Posterior cingulate gyrus (tissue), 11 donors: ENCODE measurements around the gene PRKRIP1.

Experiments
- DNase-seq, 10 donors: peaks; one replicate each; pipeline versions ENCODE4 v3.0.0 to v3.0.0-alpha.2; 2020 to 2021; ENCODE audit warnings: mixed read lengths in 3 of 10
- intact Hi-C: fragments of 100-400 bp; cut with DNase I; formaldehyde crosslinking; loops from one replicate; pipeline ENCODE4 v1.15.1; 2023

PRKRIP1 gene

GRCh38 chr7:102426268-102427018 is 30.3 kb downstream of the PRKRIP1 start:
- peak in 1 of 10 donors; percentile 75 for DNase-seq
- intact Hi-C loops, result no loop called here

DNA sequence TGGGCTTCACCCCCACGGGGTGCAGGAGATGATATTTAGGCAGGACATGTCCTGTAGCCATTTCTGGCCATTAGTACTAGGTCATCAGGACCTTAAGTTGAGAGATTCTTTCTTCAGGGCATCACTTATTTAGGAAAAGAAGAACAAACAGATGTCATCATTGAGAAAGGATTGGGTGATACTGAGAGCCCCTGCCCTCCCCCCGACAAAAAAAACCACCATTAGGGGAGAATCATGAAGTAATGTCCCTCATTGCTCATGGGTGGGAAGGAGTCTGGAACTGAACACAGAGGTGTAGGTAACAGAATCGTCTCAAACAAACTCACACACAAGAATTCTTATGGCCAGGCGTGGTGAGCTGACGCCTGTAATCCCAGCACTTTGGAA is 30.8 kb downstream of the PRKRIP1 start:
- DNase-seq, result no peak

DNA sequence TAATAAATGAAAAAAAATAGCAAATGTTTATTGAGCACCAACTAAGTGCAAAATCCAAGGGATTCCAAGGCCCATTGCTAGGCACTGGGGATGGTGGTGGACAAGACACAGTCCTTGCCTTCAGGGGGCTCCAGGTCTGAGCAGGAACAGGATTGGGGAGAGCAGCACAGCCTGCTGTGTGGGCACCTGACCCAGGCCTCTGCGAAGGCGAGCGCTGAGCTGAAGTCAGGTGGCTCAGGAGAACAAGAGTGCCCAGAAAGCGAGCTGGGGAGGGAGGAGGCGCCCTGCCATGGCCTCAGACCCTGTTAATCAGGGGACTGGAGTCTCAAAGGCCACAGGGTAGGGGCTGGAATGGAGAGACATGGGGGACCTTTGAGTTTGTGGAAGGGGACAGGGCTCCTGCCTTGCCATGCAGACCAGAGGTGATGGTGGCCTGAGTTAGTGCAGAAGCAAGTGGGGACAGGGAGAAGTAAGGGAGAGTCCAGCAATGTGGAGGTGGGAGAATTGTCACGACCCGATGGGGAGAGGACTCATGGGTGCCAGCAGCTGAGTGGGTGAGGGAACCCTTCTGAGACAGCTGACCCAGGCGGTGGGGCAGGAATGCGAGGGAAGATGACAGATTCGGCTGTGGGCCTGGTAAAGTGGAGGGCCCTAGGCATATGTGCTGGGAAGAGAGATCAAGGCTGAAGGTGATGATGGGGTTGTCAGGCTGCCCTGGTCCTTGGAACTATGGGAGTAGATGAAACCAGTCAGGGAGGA is 33.2 kb downstream of the PRKRIP1 start:
- intact Hi-C loops, result no loop called here

More for the DNA sequence above, 30.8 kb downstream of the PRKRIP1 start:
- intact Hi-C loops, result no loop called here

DNA sequence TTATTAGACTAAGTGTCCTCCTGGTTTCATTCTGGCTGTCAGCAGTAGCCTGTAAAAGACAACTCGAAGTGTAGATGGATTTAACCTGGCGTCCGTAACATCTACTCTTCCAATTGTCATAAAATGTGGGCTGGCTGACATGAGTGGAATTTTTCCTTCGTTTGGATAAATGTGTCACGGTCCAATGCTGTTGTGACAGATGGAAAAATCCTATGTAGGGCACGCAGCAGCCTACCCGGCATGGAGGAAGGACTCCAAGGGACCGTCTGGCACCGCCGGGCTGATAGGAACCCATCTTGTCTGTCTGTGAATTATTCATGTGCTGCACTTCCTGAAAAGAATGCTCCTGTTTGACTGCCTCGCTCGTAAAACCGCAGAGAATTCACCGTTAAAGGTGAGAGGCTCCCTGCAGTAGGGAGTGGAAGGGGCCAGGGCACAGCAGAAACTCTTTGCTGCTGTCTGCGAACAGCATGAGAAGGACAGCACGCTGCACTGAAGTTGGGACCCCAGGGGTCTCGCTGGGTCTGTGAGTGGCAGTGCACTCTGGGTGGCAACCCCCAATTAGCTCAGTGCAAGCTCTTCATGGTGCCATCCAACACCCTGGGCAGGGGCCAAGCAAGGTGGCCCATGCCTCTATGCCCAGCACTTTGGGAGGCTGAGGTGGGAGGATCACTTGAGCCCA is 35.6 kb downstream of the PRKRIP1 start:
- intact Hi-C loops, result no loop called here
- peak in 8 of 10 donors; percentile 63 to 96 (median 82) for DNase-seq

More for the DNA sequence above, 33.2 kb downstream of the PRKRIP1 start:
- peak in 1 of 10 donors; percentile 62 for DNase-seq

GRCh38 chr7:102432442-102433218 is 36.5 kb downstream of the PRKRIP1 start:
- intact Hi-C loops, result no loop called here
- no peak for DNase-seq

DNA sequence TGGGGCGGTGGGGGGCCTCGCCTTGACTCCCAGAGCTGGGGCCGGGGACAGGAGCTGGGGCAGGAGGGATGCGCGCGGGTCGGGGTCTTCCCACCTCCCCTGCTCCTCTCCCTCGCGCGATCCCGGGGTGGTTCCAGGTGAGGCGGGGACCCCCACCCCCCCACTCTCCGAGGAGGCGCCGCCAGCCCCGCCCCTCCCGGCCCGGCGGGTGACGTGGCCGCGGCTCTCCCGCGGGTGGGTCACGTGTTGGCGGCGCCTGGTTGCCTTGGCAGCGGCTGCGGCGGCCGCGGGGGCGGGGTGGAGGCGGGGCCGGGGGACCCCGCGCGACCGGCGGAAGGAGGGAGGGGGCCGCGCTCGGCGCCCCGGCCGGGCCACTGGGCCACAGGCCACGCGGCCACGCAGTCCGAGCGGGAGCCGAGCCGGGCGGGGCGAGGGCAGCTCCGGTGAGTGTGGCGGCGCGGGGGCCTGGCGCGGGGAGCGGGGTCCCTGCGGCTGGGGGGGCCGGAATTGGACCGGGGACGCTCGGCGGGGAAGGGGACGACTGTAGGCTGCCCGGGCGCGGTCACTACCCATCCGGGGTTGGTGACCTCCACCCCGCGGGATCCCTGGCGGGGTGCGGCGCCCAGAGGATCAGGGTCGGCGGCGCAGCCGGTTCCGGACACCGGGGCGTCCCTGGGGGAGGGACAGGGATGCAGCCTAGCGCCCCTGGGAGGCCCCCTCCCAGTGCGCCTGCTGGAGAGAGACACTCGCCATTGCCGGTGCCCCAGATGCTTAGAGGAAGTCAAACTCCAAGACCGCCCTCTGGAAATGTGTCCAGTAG is 37.3 kb downstream of the PRKRIP1 start, which contains the start of gene ORAI2:
Gene ORAI2, plus strand, starts transcription at position 357 of the 820 bp plus-strand sequence. CDS start 5,382 bp downstream, outside the sequence.
- DNase-seq, result peak; percentile 65 to 97 (median 84)
- intact Hi-C loops, result no loop called here

GRCh38 chr7:102434039-102434486 is 37.9 kb downstream of the PRKRIP1 start:
- no peak for DNase-seq
- intact Hi-C loops, result no loop called here

- intact Hi-C loops, result no loop called here
Measured at GRCh38 chr7:102436118-102436517, 40.0 kb downstream of the PRKRIP1 start.

GRCh38 chr7:102439963-102440795 is 44.0 kb downstream of the PRKRIP1 start:
- intact Hi-C loops, result no loop called here
- DNase-seq, result no peak

More at GRCh38 chr7:102436118-102436517, 40.0 kb downstream of the PRKRIP1 start:
- no peak for DNase-seq

GRCh38 chr7:102444961-102445673 is 49.0 kb downstream of the PRKRIP1 start:
- intact Hi-C loops, result no loop called here
- DNase-seq, result no peak

DNA sequence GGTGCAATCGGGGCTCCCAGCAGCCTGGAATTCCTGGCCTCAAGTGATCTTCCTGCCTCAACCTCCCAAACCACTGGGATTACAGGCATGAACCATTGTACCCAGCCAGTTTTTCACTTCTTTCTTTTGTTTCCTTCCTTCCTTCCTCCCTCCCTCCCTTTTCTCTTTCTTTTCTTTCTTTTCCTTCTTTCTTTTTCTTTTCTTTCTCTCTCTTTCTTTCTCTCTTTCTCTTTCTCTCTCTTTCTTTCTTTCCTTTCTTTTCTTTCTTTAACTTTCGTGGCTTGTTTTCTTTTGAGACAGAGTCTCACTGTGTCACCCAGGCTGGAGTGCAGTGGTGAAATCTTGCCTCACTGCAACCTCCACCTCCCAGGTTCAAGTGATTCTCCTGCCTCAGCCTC is 49.5 kb downstream of the PRKRIP1 start:
- no peak for DNase-seq
- intact Hi-C loops, result no loop called here

- intact Hi-C loops, result no loop called here
- DNase-seq, result no peak
Measured at GRCh38 chr7:102446387-102447156, 50.4 kb downstream of the PRKRIP1 start.

DNA sequence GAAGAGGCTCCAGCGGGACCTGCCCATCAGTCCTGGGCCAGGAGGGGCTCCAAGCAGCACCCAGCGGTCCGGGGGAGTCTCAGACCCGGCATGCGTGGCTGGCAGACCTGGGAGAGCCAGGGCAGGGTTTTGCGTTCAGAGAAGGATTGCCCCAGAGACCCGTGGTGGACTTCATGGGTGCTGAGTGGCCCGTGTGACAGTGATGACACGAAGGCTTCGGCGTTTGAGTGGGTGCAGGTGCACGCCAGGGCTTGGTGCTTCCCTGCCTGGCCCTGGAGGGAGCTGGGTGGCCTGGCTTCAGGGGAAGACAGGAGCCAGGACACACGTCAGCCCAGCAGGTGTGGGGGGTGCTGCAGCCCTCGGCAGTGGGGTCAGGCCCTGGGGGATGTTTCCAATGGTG is 51.1 kb downstream of the PRKRIP1 start:
- intact Hi-C loops, result no loop called here

DNA sequence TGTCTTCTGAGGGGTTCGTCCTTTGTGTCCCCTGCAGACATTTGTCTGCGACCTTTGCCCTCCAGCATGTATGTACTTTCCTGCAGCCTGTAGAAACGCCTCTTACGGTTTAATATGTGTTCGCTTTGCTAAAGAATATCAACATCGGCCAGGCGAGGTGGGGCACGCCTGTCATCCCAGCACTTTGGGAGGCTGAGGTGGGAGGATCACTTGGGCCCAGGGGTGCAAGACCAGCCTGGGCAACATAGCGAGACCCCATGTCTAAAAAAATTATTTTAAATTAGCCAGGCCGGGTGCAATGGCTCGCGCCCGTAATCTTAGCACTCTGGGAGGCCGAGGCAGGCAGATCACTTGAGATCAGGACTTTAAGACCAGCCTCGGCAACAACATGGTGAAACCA is 53.0 kb downstream of the PRKRIP1 start:
- intact Hi-C loops, result no loop called here
- DNase-seq, result no peak

More for the DNA sequence above, 51.1 kb downstream of the PRKRIP1 start:
- no peak for DNase-seq

DNA sequence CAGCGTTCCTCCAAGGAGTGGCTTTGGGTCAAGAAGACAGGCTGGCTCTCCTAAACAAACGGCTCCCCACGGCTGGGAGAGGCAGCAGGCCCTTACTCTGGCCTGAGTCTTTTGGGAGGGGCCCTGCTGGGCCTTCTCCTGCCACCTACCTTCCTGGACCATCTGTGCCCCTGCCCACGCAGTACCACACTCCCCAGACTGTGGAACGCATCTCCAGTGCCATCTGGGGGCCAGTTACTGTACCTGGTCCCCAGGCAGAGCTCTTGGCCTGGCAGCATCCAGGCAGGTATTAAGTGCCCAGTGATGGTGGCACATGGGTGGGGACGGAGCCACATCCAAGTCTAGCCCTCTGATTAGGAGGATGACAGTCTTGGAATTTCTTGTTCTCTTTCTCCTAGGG is 54.1 kb downstream of the PRKRIP1 start:
- peak in 7 of 10 donors; percentile 51 to 93 (median 63) for DNase-seq
- intact Hi-C loops, result no loop called here

GRCh38 chr7:102451371-102452054 is 55.4 kb downstream of the PRKRIP1 start:
- DNase-seq, result no peak
- intact Hi-C loops, result no loop called here
